GM23338 (cell line): ENCODE data around the gene ANTKMT. TPM values are rescaled to one million over a fixed set of nuclear protein-coding genes. Genes with fewer than 3 reads are reported as not detected.
A peak's percentile ranks its signal among the peaks of the same experiment; 100 is the strongest.

Experiments
- ATAC-seq: fragments of 200-7000 bp; cut with Tn5 transposase; 3 replicates; pipeline ENCODE4 v1.9.1; 2020
- DNase-seq: peaks from one replicate; pipeline ENCODE4 v3.0.0-alpha.2; 2015; ENCODE audit warnings: low spot score
- H2AFZ ChIP-seq: fragments of 200-600 bp; sonication (generic); 2 replicates; pipeline ENCODE4 v1.8.0; 2016; ENCODE audit warnings: antibody characterized with exemption, mild to moderate bottlenecking, moderate library complexity
- H3F3A ChIP-seq: fragments of 200-600 bp; sonication (generic); replicated peaks from 2 replicates; pipeline ENCODE4 v1.8.0; 2017; ENCODE audit warnings: antibody characterized with exemption, mixed run types, low read depth
- H3K27ac ChIP-seq: fragments of 200-600 bp; sonication (generic); 2 replicates; pipeline ENCODE4 v1.6.1; 2016; ENCODE audit warnings: low read depth
- H3K27me3 ChIP-seq: fragments of 200-600 bp; sonication (generic); 2 replicates; pipeline ENCODE4 v1.8.0; 2016; ENCODE audit warnings: mild to moderate bottlenecking, mixed run types, moderate library complexity; ENCODE audit not compliant: insufficient read depth
- H3K36me3 ChIP-seq: fragments of 200-600 bp; sonication (generic); 2 replicates; pipeline ENCODE4 v1.8.0; 2016; ENCODE audit warnings: mild to moderate bottlenecking; ENCODE audit not compliant: insufficient read depth
- H3K4me1 ChIP-seq: fragments of 200-600 bp; sonication (generic); 2 replicates; pipeline ENCODE4 v1.8.0; 2016; ENCODE audit warnings: mild to moderate bottlenecking, moderate library complexity; ENCODE audit not compliant: insufficient read depth
- H3K4me2 ChIP-seq: fragments of 200-600 bp; sonication (generic); 2 replicates; pipeline ENCODE4 v1.7.1; 2017; ENCODE audit warnings: mixed run types
- H3K4me3 ChIP-seq: fragments of 200-600 bp; sonication (generic); 2 replicates; pipeline ENCODE4 v1.6.1; 2016; ENCODE audit warnings: mixed run types
- H3K79me2 ChIP-seq: fragments of 200-600 bp; sonication (generic); replicated peaks from 2 replicates; pipeline ENCODE4 v1.8.0; 2017; ENCODE audit warnings: mild to moderate bottlenecking; ENCODE audit not compliant: insufficient read depth
- H3K9me2 ChIP-seq: fragments of 200-600 bp; sonication (generic); 2 replicates; pipeline ENCODE4 v1.8.0; 2017; ENCODE audit not compliant: insufficient read depth
- H4K20me1 ChIP-seq: fragments of 200-600 bp; sonication (generic); replicated peaks from 2 replicates; pipeline ENCODE4 v1.8.0; 2017; ENCODE audit warnings: mild to moderate bottlenecking; ENCODE audit not compliant: insufficient read depth
- H3K27ac Mint-ChIP-seq: 2 replicates; pipeline ENCODE4 v1.8.0; 2020; ENCODE audit warnings: inconsistent platforms, mild to moderate bottlenecking, moderate library complexity, mixed read lengths
- H3K27me3 Mint-ChIP-seq: 3 replicates; pipeline ENCODE4 v1.8.0; 2022; ENCODE audit warnings: low read depth, mild to moderate bottlenecking, moderate library complexity, mixed read lengths, inconsistent platforms; ENCODE audit not compliant: insufficient read depth, poor library complexity
- H3K36me3 Mint-ChIP-seq: 3 replicates; pipeline ENCODE4 v1.8.0; 2021; ENCODE audit warnings: low read depth, mild to moderate bottlenecking, inconsistent platforms, moderate library complexity, mixed read lengths
- H3K4me1 Mint-ChIP-seq: 3 replicates; pipeline ENCODE4 v1.8.0; 2020; ENCODE audit warnings: mild to moderate bottlenecking, inconsistent platforms, mixed read lengths
- H3K4me3 Mint-ChIP-seq: 3 replicates; pipeline ENCODE4 v1.8.0; 2021; ENCODE audit warnings: moderate library complexity, mild to moderate bottlenecking, inconsistent platforms, mixed read lengths
- H3K9me3 Mint-ChIP-seq: 3 replicates; pipeline ENCODE4 v1.8.0; 2020; ENCODE audit warnings: moderate library complexity, mild to moderate bottlenecking, inconsistent platforms, mixed read lengths
- CREB1 ChIP-seq: fragments of 250-450 bp; sonication (Bioruptor Pico); IDR thresholded peaks from 2 replicates; pipeline ENCODE4 v1.5.0; 2020; ENCODE audit warnings: low read depth, mild to moderate bottlenecking, moderate library complexity
- CTCF ChIP-seq, 2 experiments: fragments of 200-600 bp in 1 of 2; sonication (generic) in 1 of 2; conservative IDR thresholded peaks; 2 replicates each; pipeline versions ENCODE4 v1.5.1 to v1.6.1; 2016 to 2017; ENCODE audit warnings: antibody characterized with exemption in 2 of 2, low read depth in 2 of 2, mild to moderate bottlenecking in 2 of 2, moderate library complexity in 1 of 2
- ETS1 ChIP-seq: IDR thresholded peaks from 2 replicates; pipeline ENCODE4 v1.6.1; 2016; ENCODE audit warnings: antibody characterized with exemption
- EZH2 ChIP-seq: fragments of 200-600 bp; sonication (generic); IDR thresholded peaks from one replicate; pipeline ENCODE4 v1.8.0; 2017; ENCODE audit warnings: antibody characterized with exemption, mild to moderate bottlenecking, low read depth; ENCODE audit not compliant: unreplicated experiment
- EZH2phosphoT487 ChIP-seq: fragments of 200-600 bp; sonication (generic); IDR thresholded peaks from one replicate; pipeline ENCODE4 v1.8.1; 2018; ENCODE audit warnings: antibody characterized with exemption; ENCODE audit not compliant: unreplicated experiment
- JUNB ChIP-seq: IDR thresholded peaks from one replicate; pipeline ENCODE4 v1.6.1; 2016; ENCODE audit warnings: antibody characterized with exemption; ENCODE audit not compliant: unreplicated experiment
- NANOG ChIP-seq: IDR thresholded peaks from 2 replicates; pipeline ENCODE4 v1.6.1; 2016; ENCODE audit warnings: antibody characterized with exemption, borderline replicate concordance
- POLR2AphosphoS5 ChIP-seq: IDR thresholded peaks from 2 replicates; pipeline ENCODE4 v1.6.1; 2016; ENCODE audit warnings: antibody characterized with exemption, low read depth
- REST ChIP-seq: IDR thresholded peaks from one replicate; pipeline ENCODE4 v1.6.1; 2018; ENCODE audit warnings: antibody characterized with exemption; ENCODE audit not compliant: unreplicated experiment
- STAT1 ChIP-seq: IDR thresholded peaks from one replicate; pipeline ENCODE4 v1.6.1; 2016; ENCODE audit warnings: antibody characterized with exemption; ENCODE audit not compliant: unreplicated experiment
- ZNF114 ChIP-seq: fragments of 250-450 bp; sonication (Bioruptor Pico); IDR thresholded peaks from 2 replicates; pipeline ENCODE4 v1.5.0; 2020; ENCODE audit warnings: mild to moderate bottlenecking, moderate library complexity
- ZNF331 ChIP-seq: fragments of 250-450 bp; sonication (Bioruptor Pico); IDR thresholded peaks from 2 replicates; pipeline ENCODE4 v1.5.0; 2020; ENCODE audit warnings: low read depth, mild to moderate bottlenecking, moderate library complexity
- ZNF462 ChIP-seq: fragments of 250-450 bp; sonication (Bioruptor Pico); IDR thresholded peaks from 2 replicates; pipeline ENCODE4 v1.5.0; 2020; ENCODE audit warnings: mild to moderate bottlenecking, moderate library complexity
- polyA plus RNA-seq: library from polyadenylated mRNA; unstranded; fragments of >200 nt; fragmentation: Nextera tagmentation; extraction: Ambion mirVana; gene quantifications from 2 replicates; pipeline ENCODE4 v1.2.1, GENCODE V29; 2016
- total RNA-seq: library from RNA; depleted of rRNA; stranded (reverse); fragments of >200 nt; shearing (Covaris generic); gene quantifications from 2 replicates; pipeline ENCODE4 v1.2.3, GENCODE V29; 2014

Gene ANTKMT
- total and polyA plus RNA-seq, 2 experiments from 2014 or later = 23.8 to 37.2 TPM

- peak overlapping the region; percentile 80; the same call in 1 of the 2 replicates for H2AFZ ChIP-seq
- peak overlapping the region; percentile 87 for H3K4me2 ChIP-seq
- H3K27me3 ChIP-seq = peaks cover 14% of the 10 kb centered on the region; the same call in 1 of the 2 replicates
- no peaks in the 10 kb centered on the region for H3K9me2 ChIP-seq
- H3F3A ChIP-seq = peaks cover 12% of the 10 kb centered on the region
- H3K27ac ChIP-seq = no peak overlapping the region
- H4K20me1 ChIP-seq = no peaks in the 10 kb centered on the region
- Mint-ChIP-seq H3K36me3 (no peaks in the 10 kb centered on the region), H3K4me3 (peak overlapping the region; percentile 67; the same call in 1 of the 3 replicates), H3K27me3 (peaks cover 18% of the 10 kb centered on the region), H3K27ac (no peak overlapping the region), H3K4me1 (no peaks in the 10 kb centered on the region), H3K9me3 (no peaks in the 10 kb centered on the region)
- H3K36me3 ChIP-seq = no peaks in the 10 kb centered on the region
- H3K4me1 ChIP-seq = no peaks in the 10 kb centered on the region
- DNase-seq (no peak), ATAC-seq (no peak)
- H3K79me2 ChIP-seq = no peaks in the 10 kb centered on the region
- TF ChIP-seq REST = no peak
- no peak for TF ChIP-seq CTCF (conservative IDR thresholded peaks at IDR 0.05; ENCODE audit: low read depth in 2 of 2)
- TF ChIP-seq EZH2 = no peak
- no peak for TF ChIP-seq ZNF114 (CRISPR knock-in tag)
- TF ChIP-seq STAT1 = no peak
- no peak for TF ChIP-seq CREB1 (CRISPR knock-in tag)
- TF ChIP-seq NANOG = no peak
- no peak for TF ChIP-seq POLR2AphosphoS5
- no peak for TF ChIP-seq ZNF331
- no peak for TF ChIP-seq JUNB
- TF ChIP-seq ZNF462 = no peak
- no peak for TF ChIP-seq EZH2phosphoT487
- TF ChIP-seq ETS1 = no peak
- H3K4me3 ChIP-seq = peak overlapping the region; percentile 71
Observed at GRCh38 chr16:726188-726437, 5.2 kb downstream of the ANTKMT start.
